AG09309 (cell line): ENCODE results near the gene USPL1.
A peak's percentile ranks its signal among the peaks of the same experiment; 100 is the strongest.

Experiments used
- DNase-seq: peaks from one replicate; pipeline ENCODE4 v3.0.0-alpha.2; 2010; ENCODE audit warnings: low read depth
- H3K4me3 ChIP-seq: 2 replicates; pipeline ENCODE4 v1.5.1; 2011; ENCODE audit warnings: mild to moderate bottlenecking, low read depth, low read length, moderate library complexity; ENCODE audit not compliant: control insufficient read depth
- TF ChIP-seq, protein P1 (sequence below): IDR thresholded peaks from 2 replicates; pipeline ENCODE4 v1.5.1; 2011; ENCODE audit warnings: mild to moderate bottlenecking, low read depth, low read length, inconsistent platforms; ENCODE audit not compliant: insufficient read depth, control insufficient read depth; ENCODE audit errors: missing control alignments

USPL1 gene

GRCh38 chr13:30685987-30686386, 68.3 kb downstream of the USPL1 start:
- DNase-seq, result no peak
- TF ChIP-seq, protein P1, sequence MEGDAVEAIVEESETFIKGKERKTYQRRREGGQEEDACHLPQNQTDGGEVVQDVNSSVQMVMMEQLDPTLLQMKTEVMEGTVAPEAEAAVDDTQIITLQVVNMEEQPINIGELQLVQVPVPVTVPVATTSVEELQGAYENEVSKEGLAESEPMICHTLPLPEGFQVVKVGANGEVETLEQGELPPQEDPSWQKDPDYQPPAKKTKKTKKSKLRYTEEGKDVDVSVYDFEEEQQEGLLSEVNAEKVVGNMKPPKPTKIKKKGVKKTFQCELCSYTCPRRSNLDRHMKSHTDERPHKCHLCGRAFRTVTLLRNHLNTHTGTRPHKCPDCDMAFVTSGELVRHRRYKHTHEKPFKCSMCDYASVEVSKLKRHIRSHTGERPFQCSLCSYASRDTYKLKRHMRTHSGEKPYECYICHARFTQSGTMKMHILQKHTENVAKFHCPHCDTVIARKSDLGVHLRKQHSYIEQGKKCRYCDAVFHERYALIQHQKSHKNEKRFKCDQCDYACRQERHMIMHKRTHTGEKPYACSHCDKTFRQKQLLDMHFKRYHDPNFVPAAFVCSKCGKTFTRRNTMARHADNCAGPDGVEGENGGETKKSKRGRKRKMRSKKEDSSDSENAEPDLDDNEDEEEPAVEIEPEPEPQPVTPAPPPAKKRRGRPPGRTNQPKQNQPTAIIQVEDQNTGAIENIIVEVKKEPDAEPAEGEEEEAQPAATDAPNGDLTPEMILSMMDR, result no peak

DNA sequence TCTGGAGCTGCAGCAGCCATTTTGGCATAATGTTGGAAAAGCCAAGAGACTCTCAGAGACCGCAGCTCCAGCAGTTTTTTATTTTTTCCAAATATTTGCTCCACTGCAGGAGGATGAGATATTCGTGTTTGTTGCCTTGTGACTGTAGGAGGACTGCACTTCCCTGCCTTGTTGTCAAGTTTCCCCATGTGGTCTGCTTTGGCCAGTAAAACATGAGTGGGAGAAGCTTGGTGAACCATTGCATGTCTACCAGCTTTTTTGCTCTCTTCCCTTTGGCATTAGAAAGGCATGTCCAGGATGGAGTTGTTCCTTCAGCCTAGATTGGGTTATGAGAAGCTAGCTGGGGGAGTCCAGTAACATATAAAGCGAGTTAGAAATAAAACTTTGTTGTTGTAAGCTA, 69.9 kb downstream of the USPL1 start:
- TF ChIP-seq, protein P1, result no peak
- no peak overlapping the region for H3K4me3 ChIP-seq
- no peak for DNase-seq

More at GRCh38 chr13:30685987-30686386, 68.3 kb downstream of the USPL1 start:
- H3K4me3 ChIP-seq, result no peak overlapping the region

DNA sequence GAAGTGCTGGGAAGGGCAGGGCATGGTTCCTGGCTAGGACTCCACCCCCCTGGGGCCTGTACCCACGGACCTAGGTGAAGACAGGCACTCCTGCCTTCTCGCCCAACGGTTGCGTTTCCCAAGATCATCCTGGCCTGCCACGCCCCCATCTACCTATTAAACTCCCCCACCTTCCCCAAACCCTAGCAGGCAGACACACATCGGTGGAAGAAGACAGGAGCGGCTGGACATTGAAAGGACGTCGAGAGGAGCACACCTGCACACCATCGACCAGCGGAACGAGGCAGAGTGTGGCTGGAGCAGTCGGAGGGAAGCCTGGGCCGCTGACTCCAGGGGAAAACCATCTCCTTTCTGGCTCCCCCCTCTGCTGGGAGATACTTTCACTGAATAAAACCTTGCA, 72.0 kb downstream of the USPL1 start:
- TF ChIP-seq, protein P1, result no peak
- H3K4me3 ChIP-seq, result no peak overlapping the region
- no peak for DNase-seq

GRCh38 chr13:30690282-30691188, 72.8 kb downstream of the USPL1 start:
- peak overlapping the region; percentile 48 for H3K4me3 ChIP-seq
- peak; percentile 79 for DNase-seq
- TF ChIP-seq, protein P1, result no peak

DNA sequence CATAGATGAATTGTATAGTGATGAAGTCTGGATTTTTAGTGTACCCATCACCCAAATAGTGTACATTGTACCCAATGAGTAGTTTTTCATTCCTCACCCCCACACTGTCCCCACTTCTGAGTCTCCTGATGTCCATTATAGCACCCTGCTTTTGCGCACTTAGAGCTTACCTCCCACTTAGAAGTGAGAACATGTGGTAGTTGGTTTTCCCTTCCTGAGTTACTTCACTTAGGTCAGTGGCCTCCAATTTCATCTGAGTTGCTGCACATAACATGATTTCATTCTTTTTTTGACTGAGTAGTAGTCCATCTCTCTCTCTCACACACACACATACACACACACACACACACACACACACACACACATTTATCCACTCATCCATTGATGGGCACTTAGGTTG, 74.4 kb downstream of the USPL1 start:
- TF ChIP-seq, protein P1, result no peak
- DNase-seq, result no peak
- H3K4me3 ChIP-seq, result no peak overlapping the region

GRCh38 chr13:30696278-30697176, 78.8 kb downstream of the USPL1 start:
- no peak overlapping the region for H3K4me3 ChIP-seq
- TF ChIP-seq, protein P1, result no peak
- DNase-seq, result no peak
